GM21515 (cell line): ENCODE measurements around the gene ARAP1.

Experiments used
- ATAC-seq: cut with Tn5 transposase; IDR thresholded peaks from one replicate; pipeline ENCODE4 v1.9.1; 2021; ENCODE audit not compliant: unreplicated experiment

Gene ARAP1

DNA sequence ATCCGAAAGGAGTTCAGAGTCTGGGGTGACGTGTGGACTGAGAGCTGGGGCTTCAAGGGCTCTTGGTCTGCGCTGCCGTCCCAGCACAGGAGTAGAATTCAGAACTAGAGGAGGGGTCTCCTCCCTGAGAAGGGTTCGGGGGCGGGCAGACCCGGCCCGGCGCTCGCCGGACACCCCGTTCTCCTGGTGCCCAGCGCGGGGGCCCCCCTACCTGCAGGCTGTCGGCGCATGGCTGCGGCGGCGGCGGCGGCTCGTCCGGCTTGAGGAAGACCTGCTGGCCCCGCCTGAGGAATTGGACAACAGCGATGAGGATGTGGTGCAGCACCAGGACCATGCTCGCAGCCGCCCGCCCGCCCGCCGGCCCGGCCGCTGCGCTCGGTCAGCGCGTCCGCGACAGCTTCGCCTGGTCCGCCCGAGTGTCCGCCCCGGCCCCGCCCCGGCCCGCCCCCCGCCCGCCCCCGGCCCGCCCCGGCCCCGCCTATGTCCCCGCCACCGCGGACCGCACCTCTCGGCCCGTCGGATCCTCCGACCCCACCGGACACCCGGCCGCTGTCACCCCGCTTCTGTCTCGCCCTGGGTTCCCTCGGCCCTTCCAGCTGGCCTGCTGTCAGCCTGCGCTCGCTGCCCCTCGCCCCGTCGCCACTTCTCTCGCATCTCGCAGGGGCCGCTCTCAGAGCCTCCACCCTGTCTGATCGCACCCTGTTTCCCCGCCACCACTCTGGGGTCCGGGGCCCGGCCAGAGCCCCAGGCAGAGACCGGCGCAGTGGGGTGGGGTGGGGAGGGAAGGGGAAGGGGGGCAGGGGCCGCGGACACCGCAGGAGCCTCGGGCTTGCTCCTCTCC is 109.9 kb downstream of the ARAP1 start:
- no peak for ATAC-seq

- ATAC-seq = no peak
These were observed 110.6 kb downstream of the ARAP1 start for GRCh38 chr11:72641522-72642042.

- ATAC-seq = no peak
These were observed 112.5 kb downstream of the ARAP1 start for GRCh38 chr11:72639502-72640375.

DNA sequence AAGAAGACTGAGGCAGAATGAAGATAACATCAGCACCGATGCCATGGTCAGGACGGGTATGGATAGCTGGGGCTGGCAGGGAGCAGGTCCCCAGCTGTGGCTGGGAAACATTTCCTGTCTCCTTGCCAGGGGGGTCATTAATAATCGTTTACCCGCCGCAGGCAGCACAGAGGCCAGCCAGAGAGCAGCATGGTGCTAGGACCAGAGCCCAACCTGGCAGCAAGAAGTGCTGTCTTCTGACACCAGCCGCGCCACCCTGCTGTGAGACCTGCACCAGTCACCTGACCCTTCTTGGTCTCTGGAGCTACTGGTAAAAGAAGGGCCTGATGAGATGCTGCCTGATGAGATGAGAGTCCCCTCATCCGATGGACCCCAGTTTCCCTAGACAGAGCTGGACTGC is 114.3 kb downstream of the ARAP1 start:
- no peak for ATAC-seq

DNA sequence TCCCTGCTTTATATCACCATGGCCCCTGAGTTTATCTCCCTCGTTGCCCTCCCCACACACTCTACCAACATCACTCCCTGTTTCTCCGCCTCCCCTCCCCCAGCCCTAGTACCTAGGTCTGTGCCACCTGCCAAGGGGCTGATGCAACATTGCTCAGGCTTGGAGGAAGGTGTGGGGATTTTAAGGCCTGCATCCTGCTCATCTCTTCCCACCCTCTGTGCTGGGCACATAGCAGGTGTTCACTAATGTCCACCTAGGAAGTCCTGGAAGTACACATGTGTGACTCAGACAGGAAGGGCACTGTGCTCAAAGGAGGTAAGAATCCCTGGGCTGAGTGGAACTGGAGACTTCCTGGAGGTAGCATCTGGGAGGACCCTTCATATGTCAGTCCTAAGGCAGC is 115.0 kb downstream of the ARAP1 start:
- no peak for ATAC-seq

- no peak for ATAC-seq
These were observed 115.8 kb downstream of the ARAP1 start for GRCh38 chr11:72636376-72636775.

GRCh38 chr11:72635933-72636332 is 116.3 kb downstream of the ARAP1 start:
- ATAC-seq = no peak

- no peak for ATAC-seq
These were observed 116.8 kb downstream of the ARAP1 start for GRCh38 chr11:72635309-72635915.
